Vein endothelial cell (primary cell): ENCODE results near the gene HES7. TPM values are rescaled to one million over a fixed set of nuclear protein-coding genes. Genes with fewer than 3 reads are reported as not detected.

Experiments used
- small RNA-seq: library from RNA; depleted of rRNA; stranded (forward); fragments of <200 nt; gene quantifications from one replicate; pipeline ENCODE3, GENCODE V24; 2012
- total RNA-seq: library from RNA; depleted of rRNA; stranded (reverse); fragments of >200 nt; gene quantifications from 2 replicates; pipeline ENCODE4 v1.2.3, GENCODE V29; 2012

Gene HES7
- total RNA-seq: 0.19 and 0.33 TPM in 2 replicates

DNA sequence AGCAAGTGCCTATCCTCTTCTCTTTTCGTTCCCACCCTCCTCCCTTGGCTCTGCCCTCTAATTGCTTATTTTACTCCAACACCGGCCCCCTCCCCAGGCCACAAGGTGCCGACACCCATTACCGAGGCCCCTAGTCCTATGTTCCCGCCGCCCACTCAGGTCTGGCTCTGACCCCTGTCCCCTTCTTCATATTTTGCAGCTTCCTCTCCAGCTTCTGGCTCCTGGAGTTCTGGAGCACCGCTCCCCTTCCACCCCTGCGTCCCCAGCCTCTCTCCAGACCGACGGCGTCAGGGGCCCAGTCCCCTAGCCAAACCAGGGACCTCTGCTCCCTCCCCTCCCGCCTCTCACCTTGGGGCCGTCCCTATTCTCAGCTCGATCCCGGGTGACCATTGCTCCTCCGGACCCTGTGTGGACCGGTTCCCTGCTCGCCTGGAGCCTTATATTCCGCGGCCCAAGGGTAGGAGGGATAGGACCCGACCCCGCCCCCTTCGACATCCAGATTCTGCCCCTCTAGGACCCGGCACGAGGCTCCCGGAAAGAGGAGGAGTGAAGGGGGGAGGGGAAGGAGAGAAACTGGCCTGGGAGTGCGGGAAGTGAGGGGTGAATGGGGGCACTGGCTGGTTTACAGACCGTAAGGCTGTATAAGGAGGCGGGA lies at the start of gene HES7:
Gene HES7 (minus strand): TSS at position 412 of the 655 bp plus-strand sequence. CDS start 22 bp downstream, at position 390.

DNA sequence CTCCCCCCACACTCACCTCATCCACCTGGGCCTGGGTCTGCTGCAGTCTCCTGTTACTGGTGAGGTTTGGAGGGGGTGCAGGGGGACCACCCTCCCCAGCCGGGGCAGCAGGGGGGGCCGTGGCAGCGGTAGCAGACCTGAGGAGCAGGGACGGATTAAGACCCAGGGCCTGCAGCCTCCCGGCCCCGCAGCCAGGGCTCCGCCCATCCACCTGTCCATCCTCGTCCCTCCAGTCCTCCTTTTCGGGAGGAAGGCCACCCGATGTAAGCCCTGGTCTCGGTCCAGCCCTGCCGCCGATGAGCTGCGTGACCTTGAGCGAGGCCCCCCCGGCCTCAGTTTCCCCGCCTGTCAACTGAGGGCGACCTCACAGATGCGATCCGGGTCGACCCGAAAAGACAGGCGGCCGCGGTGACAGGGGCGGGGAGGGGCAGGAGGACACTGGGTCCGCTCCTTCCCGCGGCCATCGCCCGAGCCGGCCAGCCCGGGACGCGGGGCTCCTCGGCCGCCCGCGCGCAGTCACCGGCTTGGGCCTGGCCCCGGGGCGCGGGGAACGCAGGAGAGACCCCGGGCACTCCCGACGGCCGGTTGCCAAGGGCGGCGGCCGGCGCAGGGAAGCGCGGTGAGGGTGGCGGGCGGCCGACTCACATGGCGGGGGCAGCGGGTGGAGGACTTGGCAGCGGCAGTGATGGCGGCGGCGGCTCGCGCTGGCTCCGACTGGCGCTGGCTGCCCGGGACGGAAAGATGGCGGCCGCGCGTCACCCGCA lies 38.5 kb upstream of the HES7 start, which contains the start of gene VAMP2:
Gene VAMP2 (minus strand): TSS at position 716 of the 764 bp plus-strand sequence. CDS start 69 bp downstream, at position 647.

GRCh38 chr17:8152112-8152775 lies 28.3 kb upstream of the HES7 start, which contains the start of gene PER1:
Gene PER1, minus strand, starts transcription at chr17:8152404. Its CDS starts 1,698 bp downstream, at chr17:8150706.

DNA sequence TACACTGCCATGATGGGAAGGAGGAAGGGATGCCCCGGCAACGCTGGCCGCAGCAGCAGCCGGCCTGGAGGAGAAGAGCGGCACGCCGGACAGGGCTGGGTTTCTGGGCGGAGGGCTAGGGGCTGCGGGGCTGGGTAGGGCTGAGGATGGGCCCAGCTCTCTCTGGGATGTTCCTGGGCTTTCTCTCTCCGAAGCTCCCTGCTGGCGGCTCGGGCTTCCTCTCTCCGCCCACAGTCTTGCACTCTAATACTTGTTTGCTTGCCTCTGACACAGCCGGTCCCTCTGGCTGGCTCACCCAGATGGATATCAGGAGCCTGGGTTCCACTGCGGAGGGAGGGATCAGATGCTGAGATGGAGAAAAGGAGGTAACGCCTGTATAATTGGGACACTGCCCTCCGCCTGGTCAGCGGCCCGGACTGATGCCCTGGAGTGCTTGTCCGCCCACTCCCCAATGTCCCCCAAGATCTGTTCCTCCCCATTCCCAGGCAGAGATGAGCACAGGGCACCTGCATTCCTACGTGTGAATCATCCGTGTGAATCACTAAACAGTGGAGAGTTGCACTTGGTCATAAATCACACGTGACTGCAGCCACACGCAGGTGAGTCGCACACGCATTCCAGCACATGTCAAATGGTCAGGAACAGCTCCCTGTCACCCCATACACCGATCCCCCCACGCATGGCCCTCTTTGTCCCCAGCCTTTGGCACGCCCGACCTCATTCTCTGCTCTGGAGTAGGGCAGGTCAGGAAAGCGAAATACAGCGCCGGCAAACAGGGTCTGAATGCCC lies 5.7 kb downstream of the HES7 start, which contains the start of gene ALOXE3:
Gene ALOXE3 (minus strand): TSS at position 535 of the 789 bp plus-strand sequence. CDS start 524 bp downstream, at position 11.

GRCh38 chr17:8087075-8087951 lies 36.6 kb downstream of the HES7 start, which contains the start of gene ALOX12B:
Gene ALOX12B, minus strand, starts transcription at chr17:8087716. Its CDS starts 274 bp downstream, at chr17:8087442.

Small RNAs within 50 kb of the gene (small RNA-seq; reads per million reads assigned to genes)
- gene MIR4314: not detected

Other genes with a start within 250 kb of the HES7 start
- 82.6 and 124 TPM in 2 replicates for gene CHD3, start 235.3 kb downstream of the HES7 start, total RNA-seq
- gene RNF227, start 207.8 kb downstream of the HES7 start, total RNA-seq: 0.76 and 0.98 TPM in 2 replicates
- 0.98 and 1.2 TPM in 2 replicates for gene KCNAB3, start 194.2 kb downstream of the HES7 start, total RNA-seq
- 46.1 and 49.6 TPM in 2 replicates for gene TRAPPC1, start 192.2 kb downstream of the HES7 start, total RNA-seq
- 20.3 and 21.0 TPM in 2 replicates for gene CNTROB, start 191.9 kb downstream of the HES7 start, total RNA-seq
- gene GUCY2D, start 121.5 kb downstream of the HES7 start, total RNA-seq: not detected in 2 replicates
- gene ALOX15B, start 85.0 kb downstream of the HES7 start, total RNA-seq: not detected in 2 replicates
- not detected in 2 replicates for gene ALOX12B, start 36.4 kb downstream of the HES7 start, total RNA-seq
- gene ALOXE3, start 5.6 kb downstream of the HES7 start, total RNA-seq: under 0.01 TPM in 1 of 2 replicates, not detected in the other
- gene PER1, start 28.3 kb upstream of the HES7 start, total RNA-seq: 9.9 and 12.1 TPM in 2 replicates
- 5.5 and 5.6 TPM in 2 replicates for gene VAMP2, start 38.8 kb upstream of the HES7 start, total RNA-seq
- 17.7 and 19.6 TPM in 2 replicates for gene TMEM107, start 52.3 kb upstream of the HES7 start, total RNA-seq
- gene BORCS6, start 66.1 kb upstream of the HES7 start, total RNA-seq: 10.8 and 11.3 TPM in 2 replicates
- 17.6 and 26.1 TPM in 2 replicates for gene AURKB, start 86.5 kb upstream of the HES7 start, total RNA-seq
- gene CTC1, start 124.0 kb upstream of the HES7 start, total RNA-seq: 16.0 and 17.5 TPM in 2 replicates
- 49.6 and 50.2 TPM in 2 replicates for gene PFAS, start 125.2 kb upstream of the HES7 start, total RNA-seq
- gene RANGRF, start 164.6 kb upstream of the HES7 start, total RNA-seq: 11.2 and 11.8 TPM in 2 replicates
- gene SLC25A35, start 171.3 kb upstream of the HES7 start, total RNA-seq: 0.67 and 0.98 TPM in 2 replicates
- 38.0 and 42.1 TPM in 2 replicates for gene ARHGEF15, start 186.1 kb upstream of the HES7 start, total RNA-seq
- not detected in 2 replicates for gene ODF4, start 215.7 kb upstream of the HES7 start, total RNA-seq